ENCODE measurements around the gene KIF26A. TPM values are rescaled to one million over a fixed set of nuclear protein-coding genes. Genes with fewer than 3 reads are reported as not detected.
"Not testable (repeated sequence)": the region's sequence is repeated elsewhere in the genome, so short reads cannot be mapped to it uniquely, and the experiment has no call there.

The KIF26A gene
- total RNA-seq, 1 donor, result under 0.01 TPM

DNA sequence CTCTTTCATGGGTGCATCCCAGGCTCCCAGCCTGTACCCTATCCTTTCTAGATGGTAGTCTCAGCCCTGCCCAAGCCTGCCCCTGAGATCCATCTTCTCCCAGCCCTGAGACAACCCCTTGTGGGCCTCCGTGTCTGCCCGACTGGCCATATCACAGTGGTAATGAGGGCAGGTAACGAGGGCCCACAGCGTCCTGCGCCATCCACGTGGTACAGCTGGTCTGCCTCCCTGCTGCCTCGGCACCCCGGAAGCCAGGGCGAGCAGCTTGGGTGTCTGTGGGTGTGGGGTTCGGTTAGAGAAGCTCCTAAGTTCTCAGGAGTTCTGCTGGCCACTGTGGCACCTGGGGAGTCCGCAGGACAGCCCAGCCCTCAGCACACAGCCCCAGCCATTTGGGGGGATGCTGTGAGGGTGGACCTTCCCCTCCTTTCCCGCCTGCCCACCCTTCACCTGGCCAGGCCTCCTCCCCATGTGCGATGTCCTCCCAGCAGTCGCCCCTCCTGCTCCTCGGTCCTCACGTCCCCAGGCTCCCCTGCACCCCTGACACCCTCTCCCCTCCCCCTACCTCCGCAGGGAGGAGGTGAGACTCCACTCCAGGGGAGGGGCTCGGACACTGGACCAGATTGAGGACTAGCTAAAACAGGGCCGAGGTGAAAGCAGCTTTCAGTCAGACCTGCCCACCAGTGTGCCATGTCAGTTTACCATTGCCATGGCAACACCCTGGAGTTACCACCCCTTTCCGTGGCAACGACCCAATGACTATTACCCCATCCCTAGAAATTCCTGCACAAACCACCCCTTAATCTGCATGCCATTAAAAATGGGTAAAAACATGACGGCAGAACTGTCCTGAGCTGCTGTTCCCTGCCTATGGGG lies 69.0 kb downstream of the KIF26A start:
- no peak overlapping the region for H3K4me3 ChIP-seq (ENCODE audit: low read depth, low read length)
- no peak for DNase-seq (ENCODE audit: low read depth)
- TF ChIP-seq, protein P1, sequence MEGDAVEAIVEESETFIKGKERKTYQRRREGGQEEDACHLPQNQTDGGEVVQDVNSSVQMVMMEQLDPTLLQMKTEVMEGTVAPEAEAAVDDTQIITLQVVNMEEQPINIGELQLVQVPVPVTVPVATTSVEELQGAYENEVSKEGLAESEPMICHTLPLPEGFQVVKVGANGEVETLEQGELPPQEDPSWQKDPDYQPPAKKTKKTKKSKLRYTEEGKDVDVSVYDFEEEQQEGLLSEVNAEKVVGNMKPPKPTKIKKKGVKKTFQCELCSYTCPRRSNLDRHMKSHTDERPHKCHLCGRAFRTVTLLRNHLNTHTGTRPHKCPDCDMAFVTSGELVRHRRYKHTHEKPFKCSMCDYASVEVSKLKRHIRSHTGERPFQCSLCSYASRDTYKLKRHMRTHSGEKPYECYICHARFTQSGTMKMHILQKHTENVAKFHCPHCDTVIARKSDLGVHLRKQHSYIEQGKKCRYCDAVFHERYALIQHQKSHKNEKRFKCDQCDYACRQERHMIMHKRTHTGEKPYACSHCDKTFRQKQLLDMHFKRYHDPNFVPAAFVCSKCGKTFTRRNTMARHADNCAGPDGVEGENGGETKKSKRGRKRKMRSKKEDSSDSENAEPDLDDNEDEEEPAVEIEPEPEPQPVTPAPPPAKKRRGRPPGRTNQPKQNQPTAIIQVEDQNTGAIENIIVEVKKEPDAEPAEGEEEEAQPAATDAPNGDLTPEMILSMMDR (IDR thresholded peaks at IDR 0.05; ENCODE audit: insufficient read depth, low read length), result no peak

DNA sequence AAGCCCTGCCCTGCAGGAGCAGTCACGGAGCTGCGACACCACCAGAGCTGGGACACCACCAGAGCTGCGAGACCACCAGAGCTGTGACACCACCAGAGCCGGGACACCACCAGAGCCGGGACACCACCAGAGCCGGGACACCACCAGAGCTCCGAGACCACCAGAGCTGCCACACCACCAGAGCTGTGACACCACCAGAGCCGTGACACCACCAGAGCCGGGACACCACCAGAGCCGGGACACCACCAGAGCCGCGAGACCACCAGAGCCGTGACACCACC lies 69.6 kb downstream of the KIF26A start:
- not testable (repeated sequence) for DNase-seq (ENCODE audit: low read depth); H3K4me3 ChIP-seq (ENCODE audit: low read depth, low read length)

DNA sequence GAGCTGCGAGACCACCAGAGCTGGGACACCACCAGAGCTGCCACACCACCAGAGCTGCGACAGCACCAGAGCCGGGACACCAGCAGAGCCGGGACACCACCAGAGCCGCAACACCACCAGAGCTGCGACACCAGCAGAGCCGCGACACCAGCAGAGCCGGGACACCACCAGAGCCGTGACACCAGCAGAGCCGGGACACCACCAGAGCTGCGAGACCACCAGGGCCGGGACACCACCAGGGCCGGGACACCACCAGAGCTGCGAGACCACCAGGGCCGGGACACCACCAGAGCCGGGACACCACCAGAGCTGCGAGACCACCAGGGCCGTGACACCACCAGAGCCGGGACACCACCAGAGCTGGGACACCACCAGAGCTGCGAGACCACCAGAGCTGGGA lies 69.9 kb downstream of the KIF26A start:
- not testable (repeated sequence) for DNase-seq (ENCODE audit: low read depth); H3K4me3 ChIP-seq (ENCODE audit: low read depth, low read length)

DNA sequence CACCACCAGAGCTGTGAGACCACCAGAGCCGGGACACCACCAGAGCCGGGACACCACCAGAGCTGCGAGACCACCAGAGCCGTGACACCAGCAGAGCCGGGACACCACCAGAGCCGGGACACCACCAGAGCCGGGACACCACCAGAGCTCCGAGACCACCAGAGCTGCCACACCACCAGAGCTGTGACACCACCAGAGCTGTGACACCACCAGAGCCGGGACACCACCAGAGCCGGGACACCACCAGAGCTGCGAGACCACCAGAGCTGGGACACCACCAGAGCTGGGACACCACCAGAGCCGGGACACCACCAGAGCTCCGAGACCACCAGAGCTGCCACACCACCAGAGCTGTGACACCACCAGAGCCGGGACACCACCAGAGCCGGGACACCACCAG lies 70.7 kb downstream of the KIF26A start:
- not testable (repeated sequence) for DNase-seq (ENCODE audit: low read depth); H3K4me3 ChIP-seq (ENCODE audit: low read depth, low read length)

DNA sequence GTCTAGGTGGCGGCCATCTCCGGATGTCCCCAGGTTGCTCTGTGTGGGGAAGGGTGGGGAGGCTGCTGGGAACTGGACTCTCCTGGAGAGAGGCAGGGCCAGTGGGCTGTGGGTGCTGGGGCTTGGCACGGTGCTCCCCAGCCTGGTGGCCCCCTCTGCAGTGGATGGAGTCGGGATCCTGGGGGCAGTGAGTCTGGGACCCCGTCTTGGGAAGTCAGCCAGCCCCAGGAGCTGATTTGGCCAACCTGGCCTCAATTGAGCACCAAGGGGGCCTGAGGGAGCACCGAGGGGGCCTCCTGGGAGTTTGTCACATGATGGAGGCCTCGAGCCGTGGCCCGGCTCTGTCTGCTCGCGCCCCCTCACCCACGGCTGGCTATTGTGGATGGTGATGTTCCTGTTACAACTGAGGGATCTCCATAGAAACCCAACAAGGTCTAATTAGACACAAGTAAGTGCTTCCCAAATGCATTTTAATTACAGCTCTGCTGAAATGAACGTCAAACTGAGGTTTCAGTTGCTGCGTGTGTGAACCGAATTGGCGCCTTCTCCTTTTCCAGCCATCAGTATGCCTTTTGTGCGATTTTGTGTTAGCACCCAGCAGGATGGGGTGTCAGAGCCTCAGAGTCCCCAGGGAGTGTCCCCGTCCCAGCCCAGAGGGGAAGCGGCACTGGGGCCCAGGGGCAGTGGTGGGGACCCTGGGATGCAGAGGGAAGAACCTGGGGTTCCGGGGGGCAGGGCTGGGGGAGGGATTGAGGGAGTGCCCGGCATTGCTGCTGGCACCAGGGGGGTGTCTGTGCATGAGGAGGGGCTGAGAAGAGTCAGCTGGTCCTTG lies 71.8 kb downstream of the KIF26A start:
- DNase-seq (ENCODE audit: low read depth), result no peak
- no peak overlapping the region for H3K4me3 ChIP-seq (ENCODE audit: low read depth, low read length)

DNA sequence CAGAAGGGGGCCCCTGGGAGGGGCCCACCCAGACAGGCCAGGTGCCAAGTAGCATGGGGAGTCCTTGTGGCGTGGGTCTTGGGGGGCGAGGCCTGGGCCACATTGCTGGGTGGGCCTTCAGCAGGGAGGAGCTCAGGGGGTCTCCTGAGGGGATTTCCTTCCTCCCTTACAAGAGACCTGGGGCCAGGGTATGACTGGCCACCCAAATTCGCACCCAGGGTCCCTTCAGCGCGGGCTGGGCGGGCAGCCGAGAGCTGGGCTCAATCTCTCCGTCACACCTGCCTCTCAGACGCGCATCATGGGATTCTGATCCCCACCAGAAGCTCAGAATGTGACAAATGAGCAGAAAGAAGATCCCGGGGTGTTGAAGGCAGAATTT lies 72.4 kb downstream of the KIF26A start:
- DNase-seq (ENCODE audit: low read depth), result no peak
- TF ChIP-seq, protein P1 (IDR thresholded peaks at IDR 0.05; ENCODE audit: insufficient read depth, low read length), result no peak
- no peak overlapping the region for H3K4me3 ChIP-seq (ENCODE audit: low read depth, low read length)

More for the DNA sequence above, 71.8 kb downstream of the KIF26A start:
- TF ChIP-seq, protein P1 (IDR thresholded peaks at IDR 0.05; ENCODE audit: insufficient read depth, low read length), result no peak

DNA sequence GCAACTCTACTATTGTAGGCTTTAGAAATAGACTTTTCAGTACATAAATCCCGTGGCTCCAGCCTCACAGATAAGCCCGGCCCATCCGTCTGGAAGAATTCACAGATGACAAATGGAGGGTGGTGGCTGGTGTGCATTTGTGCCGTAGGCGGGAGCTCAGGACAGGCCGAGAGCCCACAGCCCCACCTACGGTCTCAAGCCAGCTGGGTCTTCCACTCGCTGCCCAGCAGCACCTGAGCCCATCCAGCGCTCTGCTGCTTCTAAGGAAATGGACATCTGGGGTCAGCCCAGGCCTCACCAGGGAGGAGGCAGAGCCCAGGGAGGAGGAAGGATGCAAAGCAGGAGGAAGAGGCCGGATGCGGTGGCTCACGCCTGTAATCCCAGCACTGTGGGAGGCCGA lies 72.8 kb downstream of the KIF26A start:
- TF ChIP-seq, protein P1 (IDR thresholded peaks at IDR 0.05; ENCODE audit: insufficient read depth, low read length), result no peak
- no peak overlapping the region for H3K4me3 ChIP-seq (ENCODE audit: low read depth, low read length)
- no peak for DNase-seq (ENCODE audit: low read depth)

DNA sequence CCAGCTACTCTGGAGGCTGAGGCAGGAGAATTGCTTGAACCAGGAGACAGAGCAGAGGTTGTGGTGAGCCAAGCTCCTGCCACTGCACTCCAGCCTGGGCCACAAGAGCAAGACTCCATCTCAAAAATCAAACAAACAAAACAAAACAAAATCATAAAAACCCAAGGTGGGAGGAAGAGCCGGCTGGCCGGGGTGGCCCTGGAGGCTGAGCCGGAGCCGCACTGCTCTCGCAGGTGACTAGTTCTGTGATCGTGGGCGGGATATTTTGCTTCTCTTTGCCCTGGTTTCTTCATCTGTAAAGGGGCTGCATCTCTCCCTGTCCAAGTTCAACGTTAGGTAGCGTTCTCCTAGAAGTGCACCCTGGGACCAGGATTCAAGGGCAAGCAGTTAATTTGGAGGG lies 73.4 kb downstream of the KIF26A start:
- DNase-seq (ENCODE audit: low read depth), result no peak
- no peak overlapping the region for H3K4me3 ChIP-seq (ENCODE audit: low read depth, low read length)
- TF ChIP-seq, protein P1 (IDR thresholded peaks at IDR 0.05; ENCODE audit: insufficient read depth, low read length), result no peak
